CD4-positive, alpha-beta T cell treated with Interleukin-6 at 100 ng/mL for 8 hours (primary cell): ENCODE results near the gene PABPN1.
"Not testable (repeated sequence)": the region's sequence is repeated elsewhere in the genome, so short reads cannot be mapped to it uniquely, and the experiment has no call there.

Experiments used
- DNase-seq: peaks from one replicate; pipeline ENCODE4 v3.0.0-alpha.2; 2020; ENCODE audit warnings: mixed read lengths, low spot score

Gene PABPN1

DNA sequence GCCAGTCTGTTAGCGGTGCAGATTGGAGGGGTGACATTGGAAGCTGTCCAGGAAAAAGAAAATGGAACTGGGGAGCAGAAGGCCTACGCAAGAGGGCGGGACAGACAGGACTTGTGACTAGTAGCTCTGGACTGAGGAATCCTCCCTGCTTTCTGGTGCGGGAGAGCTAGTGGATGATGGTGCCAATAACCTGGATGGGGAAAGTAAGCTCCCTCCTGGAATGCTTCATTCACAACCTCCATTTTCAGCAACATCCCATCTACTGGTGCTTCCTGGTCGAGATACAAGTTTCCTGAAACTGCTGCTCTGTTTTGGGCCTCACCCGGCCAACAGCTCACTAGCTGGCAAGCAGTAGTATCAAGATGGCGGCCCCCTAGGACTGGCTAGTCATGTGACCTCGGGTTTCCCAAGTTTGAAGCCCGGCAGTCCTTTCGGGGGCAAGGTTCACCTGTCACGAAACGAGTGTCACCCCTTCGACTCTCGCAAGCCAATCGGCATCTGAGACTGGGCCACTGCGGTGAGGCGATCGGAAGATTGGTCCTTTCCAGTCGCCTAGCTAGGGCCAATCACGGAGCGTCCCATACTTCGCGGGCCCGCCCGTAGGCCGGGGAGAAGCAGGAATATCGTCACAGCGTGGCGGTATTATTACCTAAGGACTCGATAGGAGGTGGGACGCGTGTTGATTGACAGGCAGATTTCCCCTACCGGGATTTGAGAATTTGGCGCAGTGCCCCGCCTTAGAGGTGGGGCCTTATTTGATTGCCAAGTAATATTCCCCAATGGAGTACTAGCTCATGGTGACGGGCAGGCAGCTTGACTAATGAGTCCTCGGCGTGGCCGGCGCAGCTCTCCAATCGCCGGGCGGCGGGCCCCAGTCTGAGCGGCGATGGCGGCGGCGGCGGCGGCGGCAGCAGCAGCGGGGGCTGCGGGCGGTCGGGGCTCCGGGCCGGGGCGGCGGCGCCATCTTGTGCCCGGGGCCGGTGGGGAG, at the start of gene PABPN1:
TSS of gene PABPN1 (plus strand) at position 874 of the 988 bp plus-strand sequence. CDS start at position 887, 13 bp downstream.
- DNase-seq, result peak; percentile 99

DNA sequence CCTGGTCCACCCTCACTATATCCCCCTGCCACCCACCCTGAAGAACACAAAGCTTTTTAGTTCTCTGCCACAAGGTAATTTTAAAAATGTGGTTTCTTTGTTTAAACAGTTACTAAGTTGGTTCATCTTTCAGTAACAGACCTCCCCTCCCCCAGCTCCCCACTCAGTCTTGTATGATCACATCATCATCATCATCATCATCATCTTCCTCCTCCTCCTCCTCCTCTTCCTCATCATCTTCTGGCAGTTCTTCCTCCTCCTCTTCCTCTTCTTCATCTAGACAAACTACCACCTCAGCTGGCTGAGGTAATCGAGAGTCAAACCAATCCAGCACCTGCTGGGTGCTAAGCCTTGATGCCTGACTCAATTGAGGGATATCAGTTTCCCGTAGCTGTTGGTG, 45.8 kb upstream of the PABPN1 start:
- DNase-seq, result no peak

DNA sequence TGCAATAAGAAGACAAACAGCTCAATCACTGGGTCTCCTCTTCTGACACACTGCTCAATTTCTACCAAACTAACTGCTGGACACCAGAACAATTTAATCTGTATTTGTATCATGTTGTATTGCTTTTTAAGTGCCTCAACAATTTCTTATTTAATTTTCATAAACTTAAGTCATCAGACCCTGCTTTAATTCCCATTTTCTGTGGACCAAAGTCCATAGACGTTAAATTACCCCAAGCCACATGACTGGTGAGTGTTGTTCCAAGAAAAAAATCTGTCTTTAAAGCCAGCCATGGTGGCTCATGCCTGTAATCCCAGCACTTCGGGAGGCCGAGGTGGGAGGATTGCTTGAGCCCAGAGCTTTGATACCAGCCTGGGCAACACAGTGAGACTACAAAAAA, 44.1 kb upstream of the PABPN1 start:
- no peak for DNase-seq

GRCh38 chr14:23277928-23278327, 43.3 kb upstream of the PABPN1 start:
- not testable (repeated sequence) for DNase-seq

DNA sequence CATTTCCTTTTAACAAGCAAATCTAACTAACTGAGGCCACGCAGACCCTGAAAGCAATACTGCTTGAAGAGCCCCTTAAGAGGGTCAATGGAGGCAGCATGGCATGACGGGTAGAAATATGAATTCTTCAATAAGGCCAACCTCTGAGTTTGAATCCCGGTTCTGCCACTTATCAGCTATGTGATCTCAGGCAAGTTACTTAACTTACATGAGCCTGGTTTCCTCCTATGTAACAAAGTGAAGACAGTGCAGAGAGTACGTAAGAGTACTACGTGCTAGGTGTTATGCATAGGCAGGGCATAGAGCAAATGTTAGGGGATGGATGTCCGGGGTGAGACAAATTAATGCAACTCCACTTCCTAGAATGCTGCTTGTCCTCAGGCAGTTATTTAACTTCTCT, 40.0 kb upstream of the PABPN1 start:
- no peak for DNase-seq

DNA sequence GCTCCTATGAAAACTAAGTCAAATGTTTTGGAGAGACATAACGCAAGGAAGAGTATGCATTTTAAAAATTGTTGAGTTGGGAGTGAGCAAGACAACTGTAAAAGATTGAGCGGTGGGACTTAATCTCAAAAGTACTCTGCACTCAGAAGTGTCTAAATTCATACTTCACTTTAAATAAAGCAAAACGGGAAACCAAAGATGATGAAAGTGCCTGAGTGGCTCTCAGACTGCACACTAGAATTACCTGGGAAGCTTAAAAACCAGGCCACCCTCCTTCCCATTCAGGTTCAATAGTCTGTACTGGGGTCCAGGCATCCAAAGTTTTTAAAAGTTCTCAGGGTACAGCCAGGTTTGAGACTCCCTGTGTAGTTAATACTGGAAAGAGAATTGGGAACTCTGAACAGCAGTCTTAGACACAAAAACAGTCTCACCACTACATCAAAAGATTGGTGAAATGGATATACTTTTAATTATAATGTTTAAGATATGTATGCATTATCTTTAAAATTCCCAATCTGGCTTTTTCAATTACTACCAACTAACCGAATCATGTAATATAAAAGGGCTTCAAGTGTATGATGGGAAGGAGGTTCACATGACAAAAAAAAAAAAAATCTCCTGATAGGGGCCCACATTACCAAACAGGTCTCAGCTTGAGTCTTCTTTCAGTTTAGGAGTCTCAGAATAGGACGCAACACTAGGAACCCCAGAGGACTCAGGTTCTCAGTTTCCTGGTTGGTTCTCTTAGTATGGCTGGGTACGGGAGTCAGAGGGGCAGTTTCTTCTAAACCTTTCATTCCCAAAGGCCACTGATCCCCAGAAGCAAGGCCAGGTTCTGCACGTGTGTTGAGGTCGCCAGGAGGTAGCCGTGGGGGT, 36.4 kb upstream of the PABPN1 start:
- no peak for DNase-seq

DNA sequence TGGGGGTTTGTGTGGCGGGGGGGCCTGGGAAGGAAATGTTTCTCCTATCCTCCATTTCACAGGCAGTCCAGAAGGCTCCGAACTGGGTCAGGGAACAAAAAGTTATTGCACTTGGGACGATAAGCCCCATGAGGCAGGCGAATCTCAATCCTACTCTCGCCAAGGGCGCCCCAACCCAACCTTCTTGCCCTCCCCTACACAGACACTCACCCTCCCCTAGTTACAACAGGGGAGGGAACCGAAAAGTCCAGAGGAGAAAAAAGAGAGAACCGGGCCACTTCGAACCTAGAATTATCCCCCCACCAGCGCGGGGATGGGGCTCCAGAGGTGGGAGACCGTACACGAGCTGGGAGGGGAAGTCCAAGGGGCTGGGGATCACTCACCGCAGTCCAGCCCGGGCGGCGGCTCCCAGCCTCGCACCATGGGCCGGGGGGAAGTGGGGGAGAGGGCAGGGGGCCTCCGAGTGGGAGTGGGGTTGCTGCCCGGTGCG, 35.7 kb upstream of the PABPN1 start:
- no peak for DNase-seq

DNA sequence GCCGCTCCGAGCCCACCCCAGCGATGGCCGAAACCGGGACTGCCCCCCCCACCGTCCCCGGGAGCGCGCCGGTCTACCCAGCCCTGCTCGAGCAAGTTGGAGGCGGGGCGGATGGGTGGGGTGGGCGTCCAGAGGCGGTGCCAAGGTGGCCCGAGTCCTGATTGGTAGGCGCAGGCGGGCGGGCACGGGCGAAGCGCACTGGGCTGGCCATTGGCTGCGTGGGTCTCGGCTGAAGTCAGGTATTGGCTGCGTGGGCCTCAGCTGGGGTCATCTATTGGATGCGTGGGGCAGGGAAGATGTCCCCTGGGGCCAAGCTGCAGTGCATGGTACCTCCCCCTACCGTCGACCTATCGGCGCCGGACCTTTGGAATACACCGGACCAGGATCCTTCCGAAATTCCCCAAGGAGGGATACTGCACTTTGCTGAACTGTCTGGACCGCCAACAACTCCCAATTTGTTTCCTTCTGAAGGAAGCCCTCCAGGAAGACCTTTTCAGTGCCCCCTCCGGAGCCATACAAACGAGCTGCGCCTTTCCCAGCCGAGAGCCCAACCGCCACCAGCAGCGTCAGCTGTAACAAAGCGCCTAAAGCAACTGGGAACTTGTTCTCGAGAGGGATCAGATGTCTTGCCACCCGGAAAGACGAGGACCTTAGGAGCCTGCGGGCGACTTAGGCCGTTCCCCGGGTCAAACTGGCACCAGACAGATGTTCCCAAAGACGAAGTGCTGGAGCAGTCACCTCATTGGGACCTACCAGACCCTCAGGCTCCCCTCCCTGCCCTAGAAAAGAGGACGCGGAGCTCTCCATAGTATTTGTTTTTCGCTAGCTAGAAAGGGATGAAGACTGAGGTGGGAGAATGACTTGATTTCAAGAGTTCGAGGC, 35.0 kb upstream of the PABPN1 start, which contains the start of gene HOMEZ:
TSS of gene HOMEZ (minus strand) at position 113 of the 882 bp plus-strand sequence. CDS start 180 bp downstream, outside the sequence.
- DNase-seq, result peak; percentile 96

GRCh38 chr14:23286902-23287479, 34.3 kb upstream of the PABPN1 start:
- no peak for DNase-seq

GRCh38 chr14:23294734-23295561, 26.3 kb upstream of the PABPN1 start:
- DNase-seq, result peak; percentile 62

GRCh38 chr14:23296012-23296777, 25.1 kb upstream of the PABPN1 start:
- DNase-seq, result no peak

GRCh38 chr14:23297096-23297495, 24.2 kb upstream of the PABPN1 start:
- no peak for DNase-seq

DNA sequence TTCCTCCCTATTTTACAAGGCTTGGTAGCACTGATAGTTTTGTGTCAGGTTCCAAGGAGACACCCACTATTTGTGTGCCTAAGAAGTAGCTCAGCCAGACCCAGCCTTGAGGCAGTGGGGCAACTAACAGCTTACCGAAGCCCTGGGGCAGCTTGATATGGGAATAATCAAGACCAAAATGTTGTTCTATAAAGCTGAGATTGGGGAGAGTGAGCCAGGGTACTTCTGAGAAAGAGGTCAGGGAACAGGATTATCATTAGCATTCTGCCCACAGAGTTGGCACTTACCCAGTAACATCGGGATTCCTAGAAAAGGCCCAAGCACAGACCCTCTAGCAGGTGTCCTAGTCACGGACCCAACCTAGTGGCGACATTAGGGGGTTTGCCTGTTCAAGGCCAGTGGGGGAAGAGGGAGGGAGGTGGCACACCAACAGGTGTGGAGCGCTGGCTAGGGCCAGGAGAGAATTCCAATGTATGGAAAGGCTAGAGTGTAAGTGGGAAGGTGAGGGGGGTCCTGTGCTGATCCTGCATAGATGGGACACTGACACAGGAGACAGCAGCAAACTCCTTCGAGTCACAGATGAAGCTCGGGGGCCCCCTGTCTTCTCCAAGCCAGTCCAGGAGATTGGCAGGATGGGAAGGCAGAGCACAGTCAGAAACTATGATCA, 23.5 kb upstream of the PABPN1 start:
- no peak for DNase-seq

- DNase-seq, result peak; percentile 29
Observed at GRCh38 chr14:23299211-23299957, 21.9 kb upstream of the PABPN1 start.

DNA sequence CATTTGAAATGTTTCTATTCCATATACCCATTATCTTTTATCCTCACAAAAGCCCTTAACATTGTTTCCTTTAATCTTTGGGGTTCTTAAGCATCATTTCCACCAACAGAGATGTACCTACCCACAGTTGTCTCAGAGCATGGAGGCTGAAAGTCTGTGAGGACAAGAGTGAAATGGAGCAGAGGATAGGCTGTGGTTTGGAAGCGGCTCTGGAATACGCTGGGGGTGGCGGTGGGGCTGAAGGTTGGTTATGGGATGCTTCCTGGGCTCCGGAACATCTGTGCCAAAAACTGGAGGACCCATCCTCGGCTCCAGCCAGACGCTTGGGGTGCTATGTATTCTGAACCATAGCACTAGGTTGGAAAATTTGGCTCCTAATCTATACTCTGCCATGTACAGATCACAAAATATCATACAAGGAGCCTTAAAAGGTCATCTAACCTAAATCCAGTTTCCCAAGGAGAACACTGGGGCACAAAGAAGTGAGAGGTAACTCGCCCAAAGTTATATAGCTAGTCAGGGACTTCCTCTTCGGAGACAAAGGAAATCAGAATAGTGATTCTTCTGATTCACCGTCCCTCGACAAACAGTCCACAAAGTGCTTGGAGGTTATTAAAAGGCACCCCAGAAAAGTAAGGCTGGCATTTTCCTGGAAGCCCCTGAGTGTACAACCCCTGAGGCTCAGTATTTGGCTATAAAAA, 21.1 kb upstream of the PABPN1 start:
- no peak for DNase-seq

- DNase-seq, result no peak
Observed at GRCh38 chr14:23300687-23301223, 20.5 kb upstream of the PABPN1 start.
